ENCODE data around the gene POLRMT. TPM values are rescaled to one million over a fixed set of nuclear protein-coding genes. Genes with fewer than 3 reads are reported as not detected.

POLRMT gene
- total and polyA plus RNA-seq, 4 experiments from 2014 or later, result 31.6 to 103 (median 78.6) TPM

DNA sequence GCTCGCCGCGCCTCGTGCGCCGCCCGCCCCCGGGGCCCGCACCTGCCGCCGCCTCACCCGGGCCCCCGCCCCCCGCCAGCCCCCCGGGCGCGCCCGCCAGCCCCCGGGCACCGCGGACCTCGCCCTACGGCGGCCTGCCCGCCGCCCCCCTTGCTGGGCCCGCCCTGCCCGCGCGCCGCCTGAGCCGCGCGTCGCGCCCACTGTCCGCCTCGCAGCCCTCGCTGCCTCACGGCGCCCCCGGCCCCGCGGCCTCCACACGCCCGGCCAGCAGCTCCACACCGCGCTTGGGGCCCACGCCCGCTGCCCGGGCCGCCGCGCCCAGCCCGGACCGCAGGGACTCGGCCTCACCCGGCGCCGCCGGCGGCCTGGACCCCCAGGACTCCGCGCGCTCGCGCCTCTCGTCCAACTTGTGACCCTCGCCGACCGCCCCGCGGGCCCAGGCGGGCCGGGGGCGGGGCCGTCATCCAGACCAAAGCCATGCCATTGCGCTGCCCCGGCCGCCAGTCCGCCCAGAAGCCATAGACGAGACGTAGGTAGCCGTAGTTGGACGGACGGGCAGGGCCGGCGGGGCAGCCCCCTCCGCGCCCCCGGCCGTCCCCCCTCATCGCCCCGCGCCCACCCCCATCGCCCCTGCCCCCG, 17.2 kb downstream of the POLRMT start:
- Mint-ChIP-seq H3K36me3 (peaks cover 11 to 26% of the 10 kb centered on the region in 2 donors), H3K27ac (no peak overlapping the region), H3K27me3 (peaks cover 0 to 2% of the 10 kb centered on the region in 2 donors), H3K9me3 (no peaks in the 10 kb centered on the region), H3K4me1 (peaks cover 4 to 24% (median 17%) of the 10 kb centered on the region in 4 donors), H3K4me3 (no peak overlapping the region)
- intact Hi-C loops (cut with micrococcal nuclease), result no loop called here
- DNase-seq, result no peak
- Histone ChIP-seq H3K9me3 (ENCODE audit: control insufficient read depth in 1 of 2, low read length in 2 of 2) (no peaks in the 10 kb centered on the region), H3K36me3 (ENCODE audit: insufficient read depth, low read length) (peaks cover 8% of the 10 kb centered on the region), H3K4me3 (ENCODE audit: low read length in 2 of 2) (no peak overlapping the region), H3K27me3 (ENCODE audit: insufficient read depth, low read length) (no peaks in the 10 kb centered on the region), H3K4me1 (ENCODE audit: insufficient read depth, low read length) (peaks cover 10% of the 10 kb centered on the region), H3K27ac (ENCODE audit: low read depth, low read length) (no peak overlapping the region)
- CTCF ChIA-PET (ENCODE audit: partially characterized antibody), result no interaction called here
- POLR2A ChIA-PET (ENCODE audit: partially characterized antibody), result interaction anchor here (1.2 to 1.6 kb wide), 2 partner anchors 10 to 15 kb away, joined by 3 to 4 read pairs; no protein-coding TSS in a partner anchor

DNA sequence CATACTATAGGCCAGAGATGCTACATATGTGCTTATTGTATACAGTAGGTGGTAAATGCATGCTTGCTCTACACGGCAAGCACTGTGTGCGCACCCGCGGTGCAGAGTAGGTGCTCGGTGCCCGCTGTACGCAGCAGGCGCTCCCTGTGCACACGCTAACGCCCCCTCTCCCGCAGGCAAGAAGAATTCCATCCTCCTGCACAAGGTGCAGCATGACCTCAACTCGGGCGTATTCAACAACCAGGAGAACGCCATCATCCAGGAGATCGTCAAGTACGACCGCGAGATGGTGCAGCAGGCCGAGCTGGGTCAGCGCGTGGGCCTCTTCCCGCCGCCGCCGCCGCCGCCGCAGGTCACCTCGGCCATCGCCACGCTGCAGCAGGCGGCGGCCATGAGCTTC, 17.7 kb downstream of the POLRMT start:
- peak overlapping the region in 6 of 8 donors; percentile 32 to 77 (median 64) for H3K4me3 Mint-ChIP-seq
- Histone ChIP-seq H3K27me3 (ENCODE audit: insufficient read depth, low read length) (no peaks in the 10 kb centered on the region), H3K9me3 (ENCODE audit: control insufficient read depth in 1 of 2, low read length in 2 of 2) (no peaks in the 10 kb centered on the region), H3K27ac (ENCODE audit: low read depth, low read length) (no peak overlapping the region), H3K4me3 (ENCODE audit: low read length in 2 of 2) (no peak overlapping the region), H3K36me3 (ENCODE audit: insufficient read depth, low read length) (peaks cover 8% of the 10 kb centered on the region), H3K4me1 (ENCODE audit: insufficient read depth, low read length) (peaks cover 13% of the 10 kb centered on the region)
- intact Hi-C loops (cut with micrococcal nuclease), result no loop called here
- peak overlapping the region in 2 of 7 donors; percentile 17 to 42 for H3K27ac Mint-ChIP-seq
- CTCF ChIA-PET (ENCODE audit: partially characterized antibody), result no interaction called here
- H3K9me3 Mint-ChIP-seq, result no peaks in the 10 kb centered on the region
- DNase-seq, result no peak
- H3K27me3 Mint-ChIP-seq, result peaks cover 0 to 2% of the 10 kb centered on the region in 2 donors
- peaks cover 11 to 28% of the 10 kb centered on the region in 2 donors for H3K36me3 Mint-ChIP-seq
- POLR2A ChIA-PET (ENCODE audit: partially characterized antibody), result interaction anchor here (1.6 kb wide), 1 partner anchor 10 kb away, joined by 4 read pairs; no protein-coding TSS in a partner anchor
- H3K4me1 Mint-ChIP-seq, result peaks cover 7 to 30% (median 20%) of the 10 kb centered on the region in 4 donors

DNA sequence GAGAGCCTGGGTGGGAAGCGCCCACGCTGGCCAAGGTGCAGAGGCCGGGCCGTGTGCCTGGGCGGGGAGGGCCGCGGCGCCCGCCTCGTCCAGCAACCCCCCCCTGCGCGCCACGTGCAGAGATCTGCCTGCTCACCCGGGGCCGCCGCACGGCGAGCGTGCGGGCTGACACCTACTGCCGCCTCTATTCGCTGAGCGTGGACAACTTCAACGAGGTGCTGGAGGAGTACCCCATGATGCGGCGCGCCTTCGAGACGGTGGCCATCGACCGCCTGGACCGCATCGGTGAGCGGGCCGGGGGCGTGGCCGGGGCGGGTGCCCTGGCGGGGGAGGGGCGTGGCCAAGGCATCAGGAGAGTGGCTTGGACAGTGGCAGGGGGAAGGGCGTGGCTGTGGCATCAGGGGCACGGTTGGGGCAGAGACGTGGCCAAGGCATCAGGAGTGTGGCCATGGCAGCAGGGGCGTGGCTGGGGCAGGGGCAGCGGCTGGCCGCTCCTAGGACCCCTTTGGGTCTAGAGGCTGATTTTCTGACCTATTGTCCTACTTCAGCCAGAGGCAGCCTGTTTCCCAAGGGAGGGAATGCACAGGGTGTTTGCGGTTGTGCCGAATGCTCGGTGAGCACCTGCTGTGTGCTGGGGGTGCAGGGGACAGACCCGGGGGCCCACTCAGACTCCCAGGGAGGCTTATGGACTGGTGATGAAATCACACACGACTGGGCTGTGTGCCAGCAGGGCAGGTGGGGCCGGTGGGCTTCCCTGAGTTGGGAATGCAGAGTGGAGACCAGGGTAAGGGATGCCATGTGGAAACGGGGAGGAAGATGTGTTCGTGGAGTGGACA, 19.4 kb downstream of the POLRMT start:
- Histone ChIP-seq H3K4me1 (ENCODE audit: insufficient read depth, low read length) (peaks cover 25% of the 10 kb centered on the region), H3K27me3 (ENCODE audit: insufficient read depth, low read length) (no peaks in the 10 kb centered on the region), H3K36me3 (ENCODE audit: insufficient read depth, low read length) (peaks cover 4% of the 10 kb centered on the region), H3K27ac (ENCODE audit: low read depth, low read length) (no peak overlapping the region), H3K9me3 (ENCODE audit: control insufficient read depth in 1 of 2, low read length in 2 of 2) (no peaks in the 10 kb centered on the region), H3K4me3 (ENCODE audit: low read length in 2 of 2) (no peak overlapping the region)
- Mint-ChIP-seq H3K27ac (no peak overlapping the region), H3K4me3 (peak overlapping the region in 2 of 8 donors; percentile 35 to 45), H3K27me3 (peaks cover 0 to 2% of the 10 kb centered on the region in 2 donors), H3K9me3 (no peaks in the 10 kb centered on the region), H3K36me3 (peaks cover 11 to 20% of the 10 kb centered on the region in 2 donors), H3K4me1 (peaks cover 9 to 41% (median 24%) of the 10 kb centered on the region in 4 donors)
- no peak for DNase-seq
- CTCF ChIA-PET (ENCODE audit: partially characterized antibody), result interaction anchor here (1.3 kb wide), 1 partner anchor 12 kb away, joined by 5 read pairs; no protein-coding TSS in a partner anchor
- intact Hi-C loops (cut with micrococcal nuclease), result loop anchor here (5.0 kb wide), 1 partner anchor 82 kb away; the partner anchor contains the start of gene CDC34
- POLR2A ChIA-PET (ENCODE audit: partially characterized antibody), result no interaction called here

DNA sequence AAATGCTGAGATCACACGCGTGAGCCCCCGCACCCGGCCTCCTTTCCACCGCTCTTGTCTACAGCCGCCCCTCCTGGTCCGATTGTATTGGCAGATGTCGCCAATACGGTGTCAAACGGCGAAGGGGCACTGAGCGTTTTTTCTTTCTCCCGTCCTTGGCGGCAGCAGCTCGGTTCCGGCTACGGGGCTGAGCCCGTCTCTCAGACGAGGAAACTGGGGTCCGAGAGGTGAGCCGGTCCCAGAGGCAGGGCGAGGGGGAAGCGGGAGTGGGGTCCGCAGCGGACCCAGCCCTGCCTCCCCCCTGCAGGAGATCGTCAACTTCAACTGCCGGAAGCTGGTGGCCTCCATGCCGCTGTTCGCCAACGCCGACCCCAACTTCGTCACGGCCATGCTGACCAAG, 20.4 kb downstream of the POLRMT start:
- Histone ChIP-seq H3K27me3 (ENCODE audit: insufficient read depth, low read length) (no peaks in the 10 kb centered on the region), H3K36me3 (ENCODE audit: insufficient read depth, low read length) (no peaks in the 10 kb centered on the region), H3K4me3 (ENCODE audit: low read length in 2 of 2) (no peak overlapping the region), H3K27ac (ENCODE audit: low read depth, low read length) (no peak overlapping the region), H3K9me3 (ENCODE audit: control insufficient read depth in 1 of 2, low read length in 2 of 2) (no peaks in the 10 kb centered on the region), H3K4me1 (ENCODE audit: insufficient read depth, low read length) (peaks cover 25% of the 10 kb centered on the region)
- peaks cover 9 to 41% (median 24%) of the 10 kb centered on the region in 4 donors for H3K4me1 Mint-ChIP-seq
- peaks cover 4 to 16% of the 10 kb centered on the region in 2 donors for H3K36me3 Mint-ChIP-seq
- peak overlapping the region in 1 of 7 donors; percentile 79 for H3K27ac Mint-ChIP-seq
- H3K27me3 Mint-ChIP-seq, result peaks cover 0 to 2% of the 10 kb centered on the region in 2 donors
- no peaks in the 10 kb centered on the region for H3K9me3 Mint-ChIP-seq
- POLR2A ChIA-PET (ENCODE audit: partially characterized antibody), result interaction anchor here (2.5 kb wide), 1 partner anchor 51 kb away, joined by 9 read pairs; the partner anchor contains the start of gene RNF126
- intact Hi-C loops (cut with micrococcal nuclease), result loop anchor here (5.0 kb wide), 1 partner anchor 81 kb away; the partner anchor contains the start of gene CDC34
- peak overlapping the region in 1 of 8 donors; percentile 4 for H3K4me3 Mint-ChIP-seq
- CTCF ChIA-PET (ENCODE audit: partially characterized antibody), result interaction anchor here (0.7 to 1.3 kb wide), 2 partner anchors 13 to 344 kb away, joined by 3 to 5 read pairs; no protein-coding TSS in a partner anchor
- no peak for DNase-seq

DNA sequence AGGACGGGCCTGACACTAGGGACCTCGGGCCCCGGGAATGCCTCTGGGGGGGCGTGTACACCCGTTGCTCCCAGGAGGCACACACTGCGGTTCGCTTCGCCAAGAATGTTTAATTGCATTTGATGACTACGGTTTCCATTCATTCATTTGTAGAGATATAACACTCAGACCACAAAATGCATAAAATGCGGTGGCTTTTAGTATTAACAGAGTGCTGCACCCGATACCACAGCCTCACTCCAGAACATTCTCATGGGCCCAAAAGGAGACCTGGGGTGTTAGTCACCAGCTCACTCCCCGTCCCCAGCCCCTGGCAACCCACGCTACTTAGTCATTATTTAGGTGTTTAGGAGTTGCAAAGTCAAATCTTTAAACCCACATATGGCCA, 21.9 kb downstream of the POLRMT start:
- peak overlapping the region; percentile 39 to 71 for H3K4me3 ChIP-seq (ENCODE audit: low read length in 2 of 2)
- peaks cover 25% of the 10 kb centered on the region for H3K4me1 ChIP-seq (ENCODE audit: insufficient read depth, low read length)
- Mint-ChIP-seq H3K27ac (peak overlapping the region; percentile 87 to 100 (median 96)), H3K4me3 (peak overlapping the region; percentile 86 to 99 (median 94)), H3K36me3 (peaks cover 3 to 16% of the 10 kb centered on the region in 2 donors), H3K27me3 (peaks cover 0 to 2% of the 10 kb centered on the region in 2 donors), H3K9me3 (no peaks in the 10 kb centered on the region), H3K4me1 (peaks cover 9 to 41% (median 24%) of the 10 kb centered on the region in 4 donors)
- no peaks in the 10 kb centered on the region for H3K36me3 ChIP-seq (ENCODE audit: insufficient read depth, low read length)
- H3K9me3 ChIP-seq (ENCODE audit: control insufficient read depth in 1 of 2, low read length in 2 of 2), result no peaks in the 10 kb centered on the region
- ChIA-PET POLR2A (ENCODE audit: partially characterized antibody) (interaction anchor here (0.6 to 2.9 kb wide), 14 partner anchors 8 to 428 kb away, joined by 3 to 28 read pairs (median 4); partner anchors contain the start of genes ABCA7 and RNF126), CTCF (ENCODE audit: partially characterized antibody) (interaction anchor here (1.1 to 1.3 kb wide), 2 partner anchors 20 to 27 kb away, joined by 3 to 4 read pairs; no protein-coding TSS in a partner anchor)
- intact Hi-C loops (cut with micrococcal nuclease), result loop anchor here (2.0 to 5.0 kb wide), 2 partner anchors 23 to 79 kb away; partner anchors contain the start of genes CDC34 and HCN2
- DNase-seq, result peak in 4 of 5 donors; percentile 25 to 89 (median 30)
- H3K27me3 ChIP-seq (ENCODE audit: insufficient read depth, low read length), result no peaks in the 10 kb centered on the region
- H3K27ac ChIP-seq (ENCODE audit: low read depth, low read length), result peak overlapping the region; percentile 51

DNA sequence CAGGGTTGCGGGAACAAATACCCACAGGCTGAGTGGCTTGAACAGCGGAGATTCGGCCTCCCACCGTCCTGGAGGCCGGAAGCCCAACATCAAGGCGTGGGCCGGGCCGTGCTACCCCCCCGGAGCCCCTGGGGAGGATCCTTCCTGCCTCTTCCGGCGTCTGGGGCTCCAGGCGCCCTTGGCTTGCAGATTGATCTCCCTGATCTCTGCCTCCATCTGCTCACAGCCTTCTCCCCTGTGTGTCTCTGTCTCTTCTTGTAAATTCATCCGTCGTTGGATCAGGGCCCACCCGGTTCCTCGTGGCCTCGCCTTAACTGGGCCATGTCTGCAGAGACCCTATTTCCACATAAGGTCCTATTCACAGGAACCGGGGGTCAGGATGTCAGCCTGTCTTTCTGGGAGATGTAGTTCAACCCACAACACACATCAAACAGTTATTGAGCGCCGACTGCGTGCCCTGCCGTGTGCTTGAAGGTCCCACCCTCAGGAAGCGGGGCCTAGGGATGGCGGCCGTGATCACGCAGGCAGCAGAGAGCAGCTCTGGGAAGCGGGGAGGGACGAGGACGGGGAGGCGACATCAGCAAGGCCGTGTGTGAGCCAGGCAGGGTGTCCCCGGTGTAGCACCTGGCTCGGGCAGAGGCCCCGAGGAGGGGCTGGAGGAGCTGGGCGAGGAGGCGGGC, 22.4 kb downstream of the POLRMT start:
- H3K4me3 Mint-ChIP-seq, result peak overlapping the region; percentile 86 to 99 (median 94)
- H3K9me3 ChIP-seq (ENCODE audit: control insufficient read depth in 1 of 2, low read length in 2 of 2), result no peaks in the 10 kb centered on the region
- POLR2A ChIA-PET (ENCODE audit: partially characterized antibody), result interaction anchor here (0.6 to 2.9 kb wide), 18 partner anchors 9 to 428 kb away, joined by 3 to 28 read pairs (median 4); partner anchors contain the start of genes ABCA7, POLRMT and RNF126
- H3K27ac Mint-ChIP-seq, result peak overlapping the region; percentile 87 to 100 (median 96)
- peaks cover 3 to 16% of the 10 kb centered on the region in 2 donors for H3K36me3 Mint-ChIP-seq
- CTCF ChIA-PET (ENCODE audit: partially characterized antibody), result interaction anchor here (1.1 to 1.3 kb wide), 2 partner anchors 20 to 26 kb away, joined by 3 to 4 read pairs; no protein-coding TSS in a partner anchor
- peaks cover 0 to 2% of the 10 kb centered on the region in 2 donors for H3K27me3 Mint-ChIP-seq
- peak; percentile 50 to 83 (median 69) for DNase-seq
- intact Hi-C loops (cut with micrococcal nuclease), result loop anchor here (1.0 to 5.0 kb wide), 4 partner anchors 22 to 79 kb away; partner anchors contain the start of genes CDC34, HCN2 and POLRMT
- H3K4me1 ChIP-seq (ENCODE audit: insufficient read depth, low read length), result peaks cover 25% of the 10 kb centered on the region
- H3K4me3 ChIP-seq (ENCODE audit: low read length in 2 of 2), result peak overlapping the region; percentile 39 to 71
- H3K36me3 ChIP-seq (ENCODE audit: insufficient read depth, low read length), result no peaks in the 10 kb centered on the region
- H3K27ac ChIP-seq (ENCODE audit: low read depth, low read length), result peak overlapping the region; percentile 51
- no peaks in the 10 kb centered on the region for H3K9me3 Mint-ChIP-seq
- H3K27me3 ChIP-seq (ENCODE audit: insufficient read depth, low read length), result no peaks in the 10 kb centered on the region
- peaks cover 9 to 41% (median 24%) of the 10 kb centered on the region in 4 donors for H3K4me1 Mint-ChIP-seq
